PFSK-1 (cell line): ENCODE measurements around the gene MRPL20.

Experiments
- POLR2AphosphoS5 ChIP-seq: IDR thresholded peaks from 2 replicates; pipeline ENCODE4 v1.6.1; 2012; ENCODE audit warnings: low read depth, mild to moderate bottlenecking, control low read depth, low read length, moderate library complexity
- TF ChIP-seq, protein P1 (sequence below), 2 experiments: IDR thresholded peaks; 2 replicates each; pipeline versions ENCODE4 v1.6.1 to v1.8.0; 2011 to 2012; ENCODE audit warnings: low read depth in 2 of 2, low read length in 2 of 2, control low read depth in 1 of 2, inconsistent platforms in 1 of 2, mild to moderate bottlenecking in 1 of 2, moderate library complexity in 1 of 2; ENCODE audit not compliant: insufficient read depth in 1 of 2

GRCh38 chr1:1432951-1433803 is 26.1 kb upstream of the MRPL20 start:
- TF ChIP-seq, protein P1, sequence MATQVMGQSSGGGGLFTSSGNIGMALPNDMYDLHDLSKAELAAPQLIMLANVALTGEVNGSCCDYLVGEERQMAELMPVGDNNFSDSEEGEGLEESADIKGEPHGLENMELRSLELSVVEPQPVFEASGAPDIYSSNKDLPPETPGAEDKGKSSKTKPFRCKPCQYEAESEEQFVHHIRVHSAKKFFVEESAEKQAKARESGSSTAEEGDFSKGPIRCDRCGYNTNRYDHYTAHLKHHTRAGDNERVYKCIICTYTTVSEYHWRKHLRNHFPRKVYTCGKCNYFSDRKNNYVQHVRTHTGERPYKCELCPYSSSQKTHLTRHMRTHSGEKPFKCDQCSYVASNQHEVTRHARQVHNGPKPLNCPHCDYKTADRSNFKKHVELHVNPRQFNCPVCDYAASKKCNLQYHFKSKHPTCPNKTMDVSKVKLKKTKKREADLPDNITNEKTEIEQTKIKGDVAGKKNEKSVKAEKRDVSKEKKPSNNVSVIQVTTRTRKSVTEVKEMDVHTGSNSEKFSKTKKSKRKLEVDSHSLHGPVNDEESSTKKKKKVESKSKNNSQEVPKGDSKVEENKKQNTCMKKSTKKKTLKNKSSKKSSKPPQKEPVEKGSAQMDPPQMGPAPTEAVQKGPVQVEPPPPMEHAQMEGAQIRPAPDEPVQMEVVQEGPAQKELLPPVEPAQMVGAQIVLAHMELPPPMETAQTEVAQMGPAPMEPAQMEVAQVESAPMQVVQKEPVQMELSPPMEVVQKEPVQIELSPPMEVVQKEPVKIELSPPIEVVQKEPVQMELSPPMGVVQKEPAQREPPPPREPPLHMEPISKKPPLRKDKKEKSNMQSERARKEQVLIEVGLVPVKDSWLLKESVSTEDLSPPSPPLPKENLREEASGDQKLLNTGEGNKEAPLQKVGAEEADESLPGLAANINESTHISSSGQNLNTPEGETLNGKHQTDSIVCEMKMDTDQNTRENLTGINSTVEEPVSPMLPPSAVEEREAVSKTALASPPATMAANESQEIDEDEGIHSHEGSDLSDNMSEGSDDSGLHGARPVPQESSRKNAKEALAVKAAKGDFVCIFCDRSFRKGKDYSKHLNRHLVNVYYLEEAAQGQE (IDR thresholded peaks at IDR 0.05; ENCODE audit: insufficient read depth in 1 of 2, low read depth in 2 of 2, low read length in 2 of 2): 0 out of 4 replicates have a peak, but pooled peaks of 1 of the 2 experiments have one; percentile 20
- TF ChIP-seq POLR2AphosphoS5: no peak
